HG03095 (cell line): ENCODE measurements around the gene TRMT1.
"Not testable (repeated sequence)": the region's sequence is repeated elsewhere in the genome, so short reads cannot be mapped to it uniquely, and the experiment has no call there.

Experiments
- ATAC-seq: cut with Tn5 transposase; IDR thresholded peaks from one replicate; pipeline ENCODE4 v1.9.1; 2021; ENCODE audit warnings: moderate library complexity; ENCODE audit not compliant: unreplicated experiment

The TRMT1 gene

DNA sequence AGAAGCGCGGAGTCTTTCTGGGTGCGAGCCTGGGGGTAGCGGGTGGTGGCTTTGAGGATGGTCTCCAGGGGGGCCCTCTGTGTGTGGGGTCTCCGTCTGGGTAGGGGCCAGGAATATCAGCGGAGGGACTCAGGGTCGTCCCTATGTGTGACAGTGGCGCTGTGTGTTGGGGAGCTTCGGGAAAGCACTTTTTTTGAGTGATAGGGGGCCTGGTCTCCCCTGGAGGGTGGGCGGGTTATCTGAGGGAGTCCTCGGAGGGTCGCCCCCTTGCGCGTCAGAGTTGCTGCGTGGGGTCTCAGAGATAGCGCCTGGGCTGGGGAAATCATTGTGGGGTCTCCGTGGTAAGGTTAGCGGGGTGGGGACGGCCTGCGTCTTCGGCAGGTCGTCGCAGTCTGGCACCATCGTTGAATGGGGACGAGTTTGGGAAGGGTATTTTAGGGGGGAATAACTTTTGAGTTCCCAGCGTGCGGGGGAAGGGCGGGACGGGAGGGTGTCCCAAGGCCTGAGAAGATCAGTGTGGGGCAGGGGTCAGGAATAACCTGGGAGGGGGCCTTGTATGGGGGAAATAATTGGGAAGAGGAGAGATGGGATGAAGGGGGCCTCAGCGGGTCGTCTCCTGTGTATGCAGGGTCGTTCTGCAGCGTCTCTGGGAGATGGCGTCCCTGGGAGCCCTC is 34.5 kb upstream of the TRMT1 start:
- ATAC-seq = no peak

DNA sequence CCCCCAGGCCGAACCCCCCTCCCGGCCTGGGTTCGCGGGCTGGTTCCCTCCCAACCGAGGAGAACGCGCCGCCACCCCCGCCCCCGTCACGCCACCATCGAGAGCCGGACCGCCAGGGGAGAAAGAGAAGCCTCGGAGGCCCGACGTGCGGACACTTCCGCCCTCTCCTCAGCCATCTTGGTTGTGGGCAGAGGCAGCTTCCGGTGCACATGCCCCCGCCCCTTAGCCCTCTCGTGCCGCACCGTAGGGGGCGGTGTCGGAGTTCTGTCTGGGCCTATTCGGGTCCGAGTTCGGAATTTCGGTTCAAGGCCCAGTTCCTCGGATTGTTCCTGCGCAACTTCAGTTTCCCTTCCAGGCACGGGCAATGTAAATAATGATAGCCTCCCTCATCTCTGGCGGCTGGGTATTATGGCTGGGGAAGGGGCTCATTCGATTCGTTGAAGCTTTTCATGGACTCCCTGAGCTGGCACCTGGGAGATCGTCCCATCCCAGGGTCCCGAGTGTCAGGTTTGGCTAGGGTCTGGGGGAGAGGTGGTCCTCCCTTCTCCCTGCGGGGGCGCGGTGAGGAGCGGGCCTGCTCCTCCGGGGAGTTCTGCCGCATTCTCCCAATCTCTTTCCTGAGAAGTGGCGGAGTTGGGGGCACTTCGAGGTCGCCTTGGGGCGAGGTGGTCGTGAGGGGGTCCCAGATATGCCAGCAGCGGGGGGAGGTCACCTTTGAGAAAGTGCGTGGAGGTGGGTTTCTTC is 33.8 kb upstream of the TRMT1 start, which contains the start of the genes IER2 and STX10:
Gene IER2, plus strand, starts transcription at position 225 of the 744 bp plus-strand sequence. CDS start 2,776 bp downstream, outside the sequence.
Gene STX10, minus strand, starts transcription at position 189 of the 744 bp plus-strand sequence. CDS start 202 bp downstream, outside the sequence.
- ATAC-seq = peak; percentile 35

DNA sequence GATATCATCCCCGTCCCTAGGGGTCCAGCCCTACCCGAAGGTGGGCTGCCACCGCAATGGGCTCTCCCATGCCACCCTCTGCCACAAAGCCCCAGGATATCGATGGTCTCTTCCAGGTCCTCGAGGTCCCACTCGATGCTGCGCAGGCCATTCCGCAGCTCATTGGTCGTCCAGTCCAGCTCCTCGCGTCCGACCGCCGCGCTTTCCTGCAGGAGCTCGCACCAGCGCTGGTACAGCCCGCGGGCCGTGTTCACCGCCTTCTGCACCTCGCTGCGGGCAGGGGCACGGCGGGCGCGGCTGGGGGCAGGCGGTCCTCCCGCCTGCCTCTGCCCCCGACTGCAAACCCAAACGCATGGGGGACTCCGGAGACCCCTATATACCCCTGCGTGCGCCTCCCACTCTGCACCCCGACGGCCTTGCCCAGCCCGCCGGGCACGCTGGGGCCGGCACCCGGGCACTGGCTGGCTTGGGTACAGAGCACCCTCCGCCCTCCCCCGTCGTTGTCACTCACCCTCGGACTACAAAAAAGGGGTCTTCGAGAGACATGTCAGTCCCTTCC is 33.2 kb upstream of the TRMT1 start:
- ATAC-seq = no peak

DNA sequence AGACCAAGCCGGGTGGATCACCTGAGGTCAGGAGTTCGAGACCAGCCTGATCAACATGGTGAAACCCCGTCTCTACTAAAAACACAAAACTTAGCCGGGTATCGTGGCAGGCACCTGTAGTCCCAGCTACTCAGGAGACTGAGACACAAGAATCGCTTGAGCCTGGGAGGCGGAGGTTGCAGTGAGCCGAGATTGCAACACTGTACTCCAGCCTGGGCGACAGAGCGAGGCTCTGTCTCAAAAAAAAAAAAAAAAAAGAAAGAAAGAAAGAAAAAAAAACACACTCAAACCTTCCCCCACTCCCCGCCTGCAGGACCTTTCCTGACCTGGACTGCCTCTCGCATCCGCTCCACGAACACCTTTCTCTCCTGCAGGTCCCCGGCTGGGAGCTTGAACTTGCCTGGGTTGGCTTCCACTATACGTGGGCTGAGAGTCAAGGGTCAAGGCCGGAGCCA is 32.7 kb upstream of the TRMT1 start:
- not testable (repeated sequence) for ATAC-seq

DNA sequence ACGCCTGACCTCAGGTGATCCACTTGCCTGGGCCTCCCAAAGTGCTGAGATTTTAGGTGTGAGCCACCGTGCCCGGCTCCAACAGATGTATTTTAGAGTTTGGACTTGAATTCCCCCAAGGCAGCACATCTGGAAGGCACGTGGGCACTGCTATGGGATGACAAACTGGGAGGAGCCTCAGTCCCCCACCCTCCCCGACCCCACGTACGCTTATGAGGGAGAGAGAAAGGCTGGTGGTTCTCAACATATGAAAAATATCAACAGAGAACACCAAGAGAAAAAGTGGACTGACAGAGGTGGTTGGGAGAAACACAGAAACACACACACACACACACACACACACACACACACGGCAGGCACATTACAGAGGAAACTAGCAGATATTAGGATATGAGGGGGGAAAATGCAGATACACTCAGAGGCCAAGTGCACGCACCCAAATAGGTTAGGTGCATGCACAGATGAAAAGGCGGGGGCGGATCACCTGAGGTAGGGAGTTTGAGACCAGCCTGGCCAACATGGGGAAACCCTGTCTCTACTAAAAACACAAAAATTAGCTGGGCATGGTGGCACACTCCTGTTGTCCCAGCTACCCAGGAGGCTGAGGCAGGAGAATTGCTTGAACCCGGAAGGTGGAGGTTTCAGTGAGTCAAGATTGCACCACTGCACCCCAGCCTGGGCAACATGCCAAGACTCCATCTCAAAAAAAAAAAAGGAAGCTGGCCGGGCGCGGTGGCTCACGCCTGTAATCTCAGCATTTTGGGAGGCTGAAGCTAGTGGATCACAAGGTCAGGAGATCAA is 30.4 kb upstream of the TRMT1 start:
- no peak for ATAC-seq

DNA sequence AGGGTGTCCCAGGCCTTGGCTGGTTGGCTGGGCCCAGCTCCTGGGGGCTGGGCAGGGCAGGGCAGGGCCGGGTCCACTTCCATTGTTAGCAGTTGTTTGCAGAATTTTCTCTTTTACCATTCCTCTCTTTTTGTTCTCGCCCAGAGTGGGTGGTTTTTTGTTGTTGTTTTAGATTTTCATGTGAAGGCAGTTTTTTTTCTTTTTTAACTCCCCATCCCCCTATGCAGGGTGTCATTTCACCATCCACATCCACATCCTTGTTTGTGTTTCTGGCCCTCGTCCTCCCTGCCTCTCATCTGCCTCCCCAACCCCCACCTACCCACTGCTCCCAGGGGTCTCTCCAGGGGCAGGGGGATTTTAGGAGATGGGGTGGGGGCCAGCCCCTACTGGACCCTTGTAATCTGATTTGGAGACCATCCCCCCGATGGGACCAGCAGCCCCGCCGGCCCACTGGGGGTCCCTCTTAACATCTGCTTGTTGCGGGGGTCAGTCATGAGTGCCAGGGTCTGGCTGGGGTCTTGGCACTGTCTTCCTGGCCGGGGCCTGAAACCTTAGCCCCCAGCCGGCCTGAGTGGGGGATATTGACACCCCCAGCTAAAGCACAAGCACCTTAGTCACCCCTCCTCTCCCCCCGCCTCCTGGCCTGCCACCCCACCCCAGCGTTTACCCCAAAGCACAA is 23.2 kb upstream of the TRMT1 start:
- ATAC-seq = no peak

DNA sequence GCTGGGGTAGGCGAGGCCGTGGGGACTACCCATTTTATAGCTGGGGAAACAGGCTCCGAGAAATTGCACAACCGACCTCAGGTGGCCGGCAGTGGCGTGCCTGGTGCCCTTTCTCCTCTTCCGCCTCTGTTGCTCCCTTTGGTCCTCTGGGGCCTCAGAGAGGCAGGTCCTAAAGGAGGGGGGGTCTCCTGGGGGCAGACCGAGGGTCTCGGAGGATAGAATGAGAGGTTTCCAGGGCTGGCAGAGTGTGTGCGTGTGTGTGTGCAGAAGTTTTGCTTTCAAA is 22.3 kb upstream of the TRMT1 start:
- no peak for ATAC-seq

DNA sequence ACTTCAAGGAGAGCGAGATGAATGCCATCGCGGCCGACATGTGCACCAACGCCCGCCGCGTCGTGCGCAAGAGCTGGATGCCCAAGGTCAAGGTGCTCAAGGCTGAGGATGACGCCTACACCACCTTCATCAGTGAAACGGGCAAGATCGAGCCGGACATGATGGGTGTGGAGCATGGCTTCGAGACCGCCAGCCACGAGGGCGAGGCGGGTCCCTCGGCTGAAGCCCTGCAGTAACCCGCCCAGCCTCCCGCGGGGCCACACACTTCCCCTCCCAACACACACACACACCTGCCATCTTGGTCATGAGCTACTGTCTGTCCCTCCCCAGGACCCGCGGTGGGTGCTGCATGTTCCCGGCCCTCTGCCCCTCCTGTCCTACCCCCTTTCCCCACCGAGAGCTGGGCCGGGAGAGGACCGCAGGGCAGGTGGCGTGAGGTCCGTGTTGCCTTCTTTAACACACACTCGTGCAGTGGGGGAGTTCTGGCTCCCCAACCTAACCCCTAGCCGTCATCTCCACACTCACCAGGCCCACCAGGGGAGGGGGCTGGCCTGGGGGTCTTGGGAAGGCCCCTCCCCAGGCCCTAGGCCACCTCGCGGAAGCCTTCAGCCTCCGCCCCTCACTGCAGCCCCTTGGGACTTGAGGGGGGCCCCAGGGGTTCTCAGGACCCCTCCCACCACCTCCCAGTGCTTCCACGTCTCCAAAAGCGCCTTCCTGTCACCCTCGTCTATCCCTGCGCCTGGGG is 21.8 kb upstream of the TRMT1 start:
- no peak for ATAC-seq

DNA sequence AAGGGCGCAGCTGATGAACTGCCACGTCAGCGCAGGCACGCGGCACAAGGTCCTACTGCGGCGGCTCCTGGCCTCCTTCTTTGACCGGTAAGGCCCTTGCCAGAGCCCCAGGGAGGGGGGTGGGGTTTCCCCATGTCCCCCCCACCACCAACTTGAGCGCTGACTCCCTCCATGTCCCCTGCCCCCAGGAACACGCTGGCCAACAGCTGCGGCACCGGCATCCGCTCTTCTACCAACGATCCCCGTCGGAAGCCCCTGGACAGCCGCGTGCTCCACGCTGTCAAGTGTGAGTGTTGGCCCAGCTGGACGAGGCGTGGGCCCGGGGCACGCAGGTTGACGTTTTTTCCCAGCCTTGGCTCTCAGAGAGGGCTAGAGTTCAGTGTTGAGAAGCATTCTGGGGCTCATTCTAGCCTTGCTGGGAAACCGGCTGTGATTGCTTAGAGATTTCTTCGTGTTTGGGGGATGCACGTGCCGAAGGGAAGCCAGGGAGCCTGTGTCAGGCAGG is 20.8 kb upstream of the TRMT1 start:
- no peak for ATAC-seq

DNA sequence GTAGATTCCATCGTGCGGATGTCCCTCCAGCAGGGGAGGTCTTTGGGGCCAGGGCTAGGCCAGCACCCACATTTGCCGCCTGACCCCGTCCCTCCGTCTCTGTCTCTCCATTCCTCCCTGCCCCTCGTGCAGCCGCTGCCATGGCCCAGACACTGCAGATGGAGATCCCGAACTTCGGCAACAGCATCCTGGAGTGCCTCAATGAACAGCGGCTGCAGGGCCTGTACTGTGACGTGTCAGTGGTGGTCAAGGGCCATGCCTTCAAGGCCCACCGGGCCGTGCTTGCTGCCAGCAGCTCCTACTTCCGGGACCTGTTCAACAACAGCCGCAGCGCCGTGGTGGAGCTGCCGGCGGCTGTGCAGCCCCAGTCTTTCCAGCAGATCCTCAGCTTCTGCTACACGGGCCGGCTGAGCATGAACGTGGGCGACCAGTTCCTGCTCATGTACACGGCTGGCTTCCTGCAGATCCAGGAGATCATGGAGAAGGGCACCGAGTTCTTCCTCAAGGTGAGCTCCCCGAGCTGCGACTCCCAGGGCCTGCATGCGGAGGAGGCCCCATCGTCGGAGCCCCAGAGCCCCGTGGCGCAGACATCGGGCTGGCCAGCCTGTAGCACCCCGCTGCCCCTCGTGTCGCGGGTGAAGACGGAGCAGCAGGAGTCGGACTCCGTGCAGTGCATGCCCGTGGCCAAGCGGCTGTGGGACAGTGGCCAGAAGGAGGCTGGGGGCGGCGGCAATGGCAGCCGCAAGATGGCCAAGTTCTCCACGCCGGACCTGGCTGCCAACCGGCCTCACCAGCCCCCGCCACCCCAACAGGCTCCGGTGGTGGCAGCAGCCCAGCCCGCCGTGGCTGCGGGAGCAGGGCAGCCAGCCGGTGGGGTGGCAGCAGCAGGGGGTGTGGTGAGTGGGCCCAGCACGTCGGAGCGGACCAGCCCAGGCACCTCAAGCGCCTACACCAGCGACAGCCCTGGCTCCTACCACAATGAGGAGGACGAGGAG is 18.8 kb upstream of the TRMT1 start:
- ATAC-seq = no peak

DNA sequence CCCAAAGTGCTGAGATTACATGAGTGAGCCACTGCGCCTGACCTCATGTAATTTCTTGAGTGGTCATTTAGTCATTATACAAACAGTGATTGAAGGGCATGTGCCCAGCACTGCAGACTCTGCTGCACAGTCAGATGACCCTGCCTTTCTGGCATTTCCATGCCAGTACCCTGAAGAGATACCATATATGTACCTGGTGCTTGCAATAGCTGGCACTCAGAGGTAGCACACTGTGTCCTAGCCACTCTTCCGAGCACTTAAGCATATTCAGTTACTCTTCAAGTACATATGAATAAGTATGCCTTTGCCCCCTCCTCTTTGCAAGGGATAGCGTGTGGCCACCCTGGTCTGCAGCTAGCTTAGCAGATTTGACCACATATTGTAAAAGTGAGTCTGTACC is 18.1 kb upstream of the TRMT1 start:
- no peak for ATAC-seq

DNA sequence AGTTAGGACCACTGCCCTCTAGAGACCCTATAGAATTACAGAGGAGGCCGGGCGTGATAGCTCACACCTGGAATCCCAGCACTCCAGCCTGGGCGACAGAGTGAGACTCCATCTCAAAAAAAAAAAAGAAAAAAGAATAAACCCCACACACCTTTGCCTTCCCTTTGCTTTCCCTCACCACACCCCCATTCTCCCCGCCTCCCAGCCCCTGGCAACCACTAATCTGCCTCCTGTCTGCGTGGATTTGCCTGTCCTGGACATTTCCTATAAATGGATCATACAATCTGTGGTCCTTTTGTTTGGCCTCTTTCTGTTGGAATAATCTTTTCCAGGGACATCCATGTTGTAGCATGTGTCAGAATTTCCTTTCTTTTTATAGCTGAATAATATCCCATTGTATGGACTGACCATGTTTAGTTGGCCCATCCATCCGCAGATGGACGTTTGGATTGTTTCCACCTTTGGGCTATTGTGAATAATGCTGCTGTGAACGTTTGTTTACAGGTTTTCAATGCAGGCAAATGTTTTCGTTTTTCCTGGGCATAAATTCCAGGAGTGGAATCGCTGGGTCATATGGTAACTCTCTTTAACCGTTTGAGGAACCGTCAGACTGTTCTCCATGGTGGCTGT is 16.8 kb upstream of the TRMT1 start:
- ATAC-seq = no peak

DNA sequence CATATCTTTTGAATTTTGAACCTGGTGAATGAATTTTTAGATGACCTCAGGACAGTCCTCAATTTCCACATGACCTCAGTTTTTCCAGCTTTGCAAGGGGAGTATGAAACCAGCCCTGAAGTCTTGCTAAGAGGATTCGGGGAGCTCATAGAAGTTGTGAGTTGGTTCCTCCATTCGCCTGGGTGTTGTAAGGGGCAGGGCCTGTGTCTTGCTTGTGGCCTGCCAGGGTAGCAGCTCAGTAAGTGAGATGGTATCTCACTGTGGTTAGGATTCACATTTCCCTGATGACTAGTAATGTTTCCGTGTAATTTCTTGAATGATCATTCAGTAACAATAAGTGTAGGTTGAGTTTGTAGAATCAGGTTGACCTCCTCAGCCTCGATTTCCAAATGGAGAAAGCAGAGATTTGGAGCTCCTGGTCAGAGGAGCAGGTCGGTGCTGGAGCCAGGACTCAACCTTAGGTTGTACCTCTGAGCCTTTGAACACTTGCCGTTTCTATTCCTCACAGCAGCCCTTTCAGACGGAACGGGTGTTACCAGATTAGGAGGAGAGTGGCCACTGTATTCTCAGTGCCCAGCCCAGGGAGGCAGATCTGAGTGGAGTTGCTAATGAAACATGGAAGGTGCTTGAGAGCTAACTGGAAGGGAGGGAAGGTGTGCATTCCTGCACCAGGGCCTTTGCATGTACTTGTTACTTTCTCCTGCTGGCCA is 16.1 kb upstream of the TRMT1 start:
- ATAC-seq = no peak

DNA sequence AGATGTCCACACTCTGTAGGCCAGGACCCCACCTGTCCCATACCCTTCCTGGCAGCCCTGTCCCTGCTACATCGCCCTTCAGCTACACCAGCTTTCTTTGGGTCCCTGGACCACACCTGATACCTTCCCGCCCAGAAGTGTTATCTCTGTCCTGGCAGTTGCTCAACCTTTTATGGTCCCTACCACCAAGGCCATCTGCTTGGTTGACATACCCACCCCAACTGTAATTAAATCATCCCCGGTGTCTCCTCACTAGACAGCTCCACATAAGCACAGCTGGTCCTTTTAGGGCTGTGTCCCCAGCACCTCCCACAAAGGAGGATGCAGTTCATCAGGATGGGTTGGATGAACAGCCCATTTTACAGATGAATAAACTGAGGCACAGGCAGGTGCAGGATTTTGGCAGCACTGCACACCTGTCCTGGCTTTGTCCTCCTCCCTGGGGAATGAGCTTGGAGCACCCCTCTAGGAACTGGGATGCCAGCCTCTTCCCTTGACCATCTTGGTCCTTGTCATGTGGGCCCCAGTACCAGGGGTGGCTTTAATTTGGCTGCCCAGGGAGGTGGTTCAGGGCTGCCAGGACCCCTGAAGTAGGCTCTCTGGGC is 14.4 kb upstream of the TRMT1 start:
- ATAC-seq = no peak

DNA sequence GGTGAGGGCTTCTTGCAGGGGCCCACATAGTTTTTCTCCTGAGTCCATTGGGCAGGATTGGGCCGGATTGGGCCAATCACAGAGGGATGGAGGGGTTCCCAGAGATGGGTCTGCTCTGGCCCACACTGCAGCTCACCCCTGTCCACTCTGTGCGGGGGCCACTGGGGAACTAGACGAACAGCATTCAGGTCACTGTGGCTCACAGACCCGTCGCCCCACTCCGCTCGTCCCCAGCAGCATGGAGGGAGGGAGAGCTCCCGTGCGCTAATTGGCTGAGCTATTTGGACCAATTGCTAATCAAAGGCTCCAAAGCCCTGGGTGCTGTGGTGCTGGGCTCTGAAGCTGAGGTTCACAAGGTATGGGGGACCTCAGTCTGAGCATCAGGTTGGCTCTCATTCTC is 12.8 kb upstream of the TRMT1 start:
- ATAC-seq = no peak

DNA sequence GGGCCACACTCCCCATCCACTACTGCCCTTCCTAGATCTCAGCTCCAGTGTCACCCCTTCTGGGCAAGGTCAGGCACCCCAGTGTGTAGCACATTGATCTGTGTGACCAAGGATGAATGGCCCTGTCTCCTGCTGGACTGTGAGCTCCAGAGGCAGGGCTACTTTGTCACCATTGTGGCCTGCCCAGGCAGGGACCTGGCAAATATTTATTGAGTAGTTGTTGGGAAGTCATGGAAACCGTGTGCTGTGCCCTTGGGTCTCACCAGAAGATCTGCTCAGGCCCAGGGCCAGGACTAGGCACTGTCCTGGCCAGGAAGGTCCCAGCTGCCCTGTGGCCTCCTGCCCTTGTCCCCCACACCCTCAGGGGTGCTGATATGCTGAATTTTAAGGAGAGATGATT is 12.0 kb upstream of the TRMT1 start:
- no peak for ATAC-seq
